MM.1S (cell line): ENCODE data around the gene CFAP46.

ENCODE experiments used
- EZH2 ChIP-seq: fragments of 300-600 bp; sonication (generic); optimal IDR thresholded peaks from 2 replicates; pipeline ENCODE3; 2017; ENCODE audit warnings: low read depth, mild to moderate bottlenecking, antibody characterized with exemption, low read length, mixed read lengths
- EZH2phosphoT487 ChIP-seq: fragments of 300-600 bp; sonication (generic); IDR thresholded peaks from 2 replicates; pipeline ENCODE4 v1.6.1; 2018; ENCODE audit warnings: antibody characterized with exemption, low read length
- TF ChIP-seq, protein P1 (sequence below): fragments of 300-600 bp; sonication (generic); IDR thresholded peaks from 2 replicates; pipeline ENCODE4 v1.5.1; 2016; ENCODE audit warnings: antibody characterized with exemption, low read length, mixed read lengths

DNA sequence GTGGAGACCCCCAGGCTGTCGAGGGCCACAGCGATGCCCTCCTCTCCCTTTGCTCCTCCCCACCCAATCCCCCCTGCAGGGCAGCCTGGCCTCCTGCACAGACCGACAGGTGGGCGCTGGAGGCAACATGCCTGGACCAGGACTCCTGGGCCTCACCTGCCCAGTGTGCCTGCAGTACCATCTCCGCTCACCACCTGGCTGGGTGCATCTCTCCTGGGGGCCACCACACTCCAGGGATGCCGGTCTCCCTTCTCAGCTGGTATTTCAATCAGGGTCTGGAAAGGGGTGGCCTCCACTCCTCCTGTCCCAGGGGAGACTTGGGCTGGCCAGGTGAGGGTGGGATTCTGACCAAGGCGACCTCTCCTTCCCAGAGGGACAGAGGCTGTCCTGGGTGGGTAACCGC, 17.2 kb upstream of the CFAP46 start:
- TF ChIP-seq, protein P1, sequence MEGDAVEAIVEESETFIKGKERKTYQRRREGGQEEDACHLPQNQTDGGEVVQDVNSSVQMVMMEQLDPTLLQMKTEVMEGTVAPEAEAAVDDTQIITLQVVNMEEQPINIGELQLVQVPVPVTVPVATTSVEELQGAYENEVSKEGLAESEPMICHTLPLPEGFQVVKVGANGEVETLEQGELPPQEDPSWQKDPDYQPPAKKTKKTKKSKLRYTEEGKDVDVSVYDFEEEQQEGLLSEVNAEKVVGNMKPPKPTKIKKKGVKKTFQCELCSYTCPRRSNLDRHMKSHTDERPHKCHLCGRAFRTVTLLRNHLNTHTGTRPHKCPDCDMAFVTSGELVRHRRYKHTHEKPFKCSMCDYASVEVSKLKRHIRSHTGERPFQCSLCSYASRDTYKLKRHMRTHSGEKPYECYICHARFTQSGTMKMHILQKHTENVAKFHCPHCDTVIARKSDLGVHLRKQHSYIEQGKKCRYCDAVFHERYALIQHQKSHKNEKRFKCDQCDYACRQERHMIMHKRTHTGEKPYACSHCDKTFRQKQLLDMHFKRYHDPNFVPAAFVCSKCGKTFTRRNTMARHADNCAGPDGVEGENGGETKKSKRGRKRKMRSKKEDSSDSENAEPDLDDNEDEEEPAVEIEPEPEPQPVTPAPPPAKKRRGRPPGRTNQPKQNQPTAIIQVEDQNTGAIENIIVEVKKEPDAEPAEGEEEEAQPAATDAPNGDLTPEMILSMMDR: no peak
- TF ChIP-seq EZH2 (no peak), EZH2phosphoT487 (no peak)
